GM12864 (cell line): Measurements from ENCODE around the gene OPA1.
A peak's percentile ranks its signal among the peaks of the same experiment; 100 is the strongest.
"Not testable (repeated sequence)": the region's sequence is repeated elsewhere in the genome, so short reads cannot be mapped to it uniquely, and the experiment has no call there.

ENCODE experiments used
- DNase-seq: peaks from one replicate; pipeline ENCODE4 v3.0.0-alpha.2; 2011; ENCODE audit warnings: low read depth
- H3K4me3 ChIP-seq: 2 replicates; pipeline ENCODE4 v1.5.1; 2011; ENCODE audit warnings: mild to moderate bottlenecking, low read depth, low read length, control low read depth
- TF ChIP-seq, protein P1 (sequence below): IDR thresholded peaks from 2 replicates; pipeline ENCODE4 v1.5.1; 2011; ENCODE audit warnings: low read depth, mild to moderate bottlenecking, moderate library complexity, low read length, control low read depth, inconsistent platforms; ENCODE audit errors: missing control alignments

Gene OPA1

GRCh38 chr3:193595939-193596487 is 3.0 kb downstream of the OPA1 start:
- no peak overlapping the region for H3K4me3 ChIP-seq
- TF ChIP-seq, protein P1, sequence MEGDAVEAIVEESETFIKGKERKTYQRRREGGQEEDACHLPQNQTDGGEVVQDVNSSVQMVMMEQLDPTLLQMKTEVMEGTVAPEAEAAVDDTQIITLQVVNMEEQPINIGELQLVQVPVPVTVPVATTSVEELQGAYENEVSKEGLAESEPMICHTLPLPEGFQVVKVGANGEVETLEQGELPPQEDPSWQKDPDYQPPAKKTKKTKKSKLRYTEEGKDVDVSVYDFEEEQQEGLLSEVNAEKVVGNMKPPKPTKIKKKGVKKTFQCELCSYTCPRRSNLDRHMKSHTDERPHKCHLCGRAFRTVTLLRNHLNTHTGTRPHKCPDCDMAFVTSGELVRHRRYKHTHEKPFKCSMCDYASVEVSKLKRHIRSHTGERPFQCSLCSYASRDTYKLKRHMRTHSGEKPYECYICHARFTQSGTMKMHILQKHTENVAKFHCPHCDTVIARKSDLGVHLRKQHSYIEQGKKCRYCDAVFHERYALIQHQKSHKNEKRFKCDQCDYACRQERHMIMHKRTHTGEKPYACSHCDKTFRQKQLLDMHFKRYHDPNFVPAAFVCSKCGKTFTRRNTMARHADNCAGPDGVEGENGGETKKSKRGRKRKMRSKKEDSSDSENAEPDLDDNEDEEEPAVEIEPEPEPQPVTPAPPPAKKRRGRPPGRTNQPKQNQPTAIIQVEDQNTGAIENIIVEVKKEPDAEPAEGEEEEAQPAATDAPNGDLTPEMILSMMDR = no peak
- no peak for DNase-seq

DNA sequence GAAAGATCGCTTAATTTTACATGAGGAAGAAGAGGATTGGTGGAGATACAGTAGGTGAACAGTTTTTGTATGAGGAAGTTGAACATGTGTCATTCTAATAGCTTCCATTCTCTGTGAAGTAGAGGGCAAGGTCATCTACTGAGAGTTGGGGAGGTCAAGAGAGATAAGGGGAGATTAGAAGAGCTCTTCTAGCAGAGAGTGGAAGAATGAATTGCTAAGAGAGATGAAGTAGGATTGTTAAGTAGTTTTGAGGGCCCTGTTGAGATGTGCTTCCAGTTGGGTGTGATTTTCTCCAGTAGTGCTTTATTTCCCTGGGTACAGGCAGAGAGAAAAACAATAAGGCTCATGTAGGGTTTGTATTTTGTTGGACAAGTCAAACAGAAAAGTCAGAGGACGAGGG is 5.2 kb downstream of the OPA1 start:
- H3K4me3 ChIP-seq = no peak overlapping the region
- TF ChIP-seq, protein P1 = no peak
- no peak for DNase-seq

GRCh38 chr3:193599393-193599792 is 6.4 kb downstream of the OPA1 start:
- H3K4me3 ChIP-seq = no peak overlapping the region
- no peak for DNase-seq
- TF ChIP-seq, protein P1 = no peak

DNA sequence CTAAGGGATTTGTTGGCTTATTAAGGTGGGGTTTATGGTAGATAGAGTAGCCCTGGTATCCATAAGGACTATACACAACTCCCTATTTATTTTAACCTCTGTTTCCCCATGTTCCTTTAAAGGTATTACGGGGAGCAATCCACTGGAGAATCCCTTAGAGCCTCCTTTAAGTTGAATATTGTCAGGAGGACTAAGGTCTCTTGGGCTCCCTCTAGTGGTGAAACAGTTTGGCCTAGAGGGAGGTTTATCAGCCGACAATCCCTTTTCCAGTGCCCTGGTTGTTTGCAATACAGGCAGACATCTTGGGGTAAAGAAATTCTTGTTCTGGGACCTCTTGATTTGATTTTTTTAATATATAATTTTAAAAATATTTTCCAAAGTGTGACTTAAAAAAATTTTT is 12.9 kb downstream of the OPA1 start:
- H3K4me3 ChIP-seq = no peak overlapping the region
- no peak for DNase-seq
- TF ChIP-seq, protein P1 = peak; percentile 76

DNA sequence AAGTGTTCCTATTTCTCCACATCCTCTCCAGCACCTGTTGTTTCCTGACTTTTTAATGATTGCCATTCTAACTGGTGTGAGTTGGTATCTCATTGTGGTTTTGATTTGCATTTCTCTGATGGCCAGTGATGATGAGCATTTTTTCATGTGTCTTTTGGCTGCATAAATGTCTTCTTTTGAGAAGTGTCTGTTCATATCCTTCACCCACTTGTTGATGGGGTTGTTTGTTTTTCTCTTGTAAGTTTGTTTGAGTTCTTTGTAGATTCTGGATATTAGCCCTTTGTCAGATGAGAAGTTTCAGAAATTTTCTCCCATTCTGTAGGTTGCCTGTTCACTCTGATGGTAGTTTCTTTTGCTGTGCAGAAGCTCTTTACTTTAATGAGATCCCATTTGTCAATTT is 13.9 kb downstream of the OPA1 start:
- DNase-seq, H3K4me3 ChIP-seq: not testable (repeated sequence)

GRCh38 chr3:193610516-193610915 is 17.5 kb downstream of the OPA1 start:
- not testable (repeated sequence) for DNase-seq, H3K4me3 ChIP-seq

- TF ChIP-seq, protein P1 = no peak
- H3K4me3 ChIP-seq = no peak overlapping the region
Observed at GRCh38 chr3:193614430-193614829, 21.4 kb downstream of the OPA1 start.

DNA sequence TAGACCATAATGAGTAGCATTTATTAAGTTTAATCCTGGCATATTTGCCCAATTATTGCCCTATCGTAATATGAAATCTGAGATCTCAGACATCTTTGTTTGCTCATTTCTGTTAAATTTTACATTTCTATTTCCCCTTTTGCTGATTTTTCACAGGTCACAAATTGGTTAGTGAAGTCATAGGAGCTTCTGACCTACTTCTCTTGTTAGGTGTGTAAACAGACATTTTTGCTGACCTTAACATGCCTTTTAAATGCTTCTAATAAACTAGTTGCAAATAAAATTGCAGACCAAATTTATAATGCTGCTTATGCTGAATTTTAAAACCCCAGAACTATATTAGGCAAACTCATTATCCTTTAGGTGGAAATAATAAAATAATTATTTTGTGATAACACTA is 24.6 kb downstream of the OPA1 start:
- DNase-seq = no peak
- H3K4me3 ChIP-seq = no peak overlapping the region
- TF ChIP-seq, protein P1 = no peak

More at GRCh38 chr3:193614430-193614829, 21.4 kb downstream of the OPA1 start:
- DNase-seq = no peak
